Ovary (tissue), 9 donors: ENCODE results near the gene NT5C2. TPM values are rescaled to one million over a fixed set of nuclear protein-coding genes. Genes with fewer than 3 reads are reported as not detected.
"Not testable (repeated sequence)": the region's sequence is repeated elsewhere in the genome, so short reads cannot be mapped to it uniquely, and the experiment has no call there.

Source experiments
- DNase-seq, 5 donors: peaks; one replicate each; pipeline ENCODE4 v3.0.0-alpha.2; 2019 to 2020
- H3K27ac ChIP-seq, 2 donors: fragments of 200-600 bp; one replicate each; pipeline versions ENCODE4 v1.5.1 to v1.8.0; 2019 to 2022
- H3K27me3 ChIP-seq: fragments of 200-600 bp; one replicate; pipeline ENCODE4 v1.8.0; 2022
- H3K36me3 ChIP-seq: fragments of 200-600 bp; sonication (generic); one replicate; pipeline ENCODE4 v1.5.1; 2019
- H3K4me1 ChIP-seq: one replicate; pipeline ENCODE4 v1.8.1; 2013; ENCODE audit warnings: mild to moderate bottlenecking, moderate library complexity; ENCODE audit not compliant: insufficient read depth
- H3K4me3 ChIP-seq: fragments of 200-600 bp; sonication (generic); one replicate; pipeline ENCODE4 v1.5.1; 2017
- H3K9me3 ChIP-seq, 2 donors: fragments of 200-600 bp in 1 of 2; sonication (generic) in 1 of 2; one replicate each; pipeline versions ENCODE4 v1.5.1 to v1.8.1; 2013 to 2019; ENCODE audit warnings: mild to moderate bottlenecking in 1 of 2, moderate library complexity in 1 of 2
- CTCF ChIP-seq, 3 donors: fragments of 450-650 bp in 2 of 3; fragments of 200-600 bp in 1 of 3; IDR thresholded peaks; one replicate each; pipeline versions ENCODE4 v1.5.1 to v1.8.0; 2016 to 2022; ENCODE audit warnings: antibody characterized with exemption in 3 of 3, mild to moderate bottlenecking in 1 of 3
- EP300 ChIP-seq: sonication (generic); formaldehyde crosslinking; IDR thresholded peaks from one replicate; pipeline ENCODE4 v1.6.1; 2017; ENCODE audit warnings: antibody characterized with exemption
- POLR2A ChIP-seq: fragments of 450-650 bp; IDR thresholded peaks from one replicate; pipeline ENCODE4 v1.6.1; 2017; ENCODE audit warnings: antibody characterized with exemption, mild to moderate bottlenecking, moderate library complexity
- WGBS, 3 donors: extraction: QIAGEN DNeasy Blood & Tissue Kit in 1 of 3; methylation state at CpG; one replicate each; pipeline versions ENCODE4 v1.1.5 to v1.1.7; 2013 to 2017; 5-methylcytosine and 5-hydroxymethylcytosine counted together
- intact Hi-C, 4 donors: fragments of 100-400 bp; cut with DNase I; formaldehyde crosslinking; loops; one replicate each; pipeline versions ENCODE4 v1.11.0 to v1.15.1; 2022 to 2023
- polyA plus RNA-seq, 2 donors: library from polyadenylated mRNA; stranded (reverse); fragments of 200-250 nt in 1 of 2; fragments of 350-450 nt in 1 of 2; fragmentation: Illumina TruSeq in 1 of 2; extraction: RNeasy Lipid Tissue Mini Kit (QIAGEN cat#74804) in 1 of 2; gene quantifications; one replicate each; pipeline ENCODE4 v1.2.3, GENCODE V29; 2013 to 2014
- total RNA-seq, 7 donors: library from RNA; depleted of rRNA in 2 of 7; stranded (reverse); fragments of >200 nt in 2 of 7; fragmentation: NEBNext Ultra II Directional in 3 of 7; extraction: Animal tissue kit (Norgen Biotek cat#: 25700) in 3 of 7; gene quantifications; one replicate each; pipeline versions ENCODE4 v1.1.0 to v1.2.4, GENCODE V29; 2016 to 2023
- donor health status: DM: no; HTN: no; CAD: no; lungs with moderate emphysema.
- donor health status: DM: no; HTN: no; CAD: no.
- donor health status: Bipolar disorder and iron deficiency.
- donor health status: DM: yes; HTN: yes; CAD: no.
- donor health status: DM: no; HTN: no; CAD: no.
- donor health status: DM: yes; HTN: yes; CAD: no.

Gene NT5C2
- total and polyA plus RNA-seq, 9 donors: 49.1 to 92.3 (median 62.0) TPM

- intact Hi-C loops: no loop called here
Measured at GRCh38 chr10:103141950-103142349, 51.1 kb downstream of the NT5C2 start.

GRCh38 chr10:103140469-103140868 lies 52.6 kb downstream of the NT5C2 start:
- Histone ChIP-seq H3K4me3 (no peak overlapping the region), H3K27ac (no peak overlapping the region), H3K36me3 (no peaks in the 10 kb centered on the region), H3K4me1 (peaks cover 6% of the 10 kb centered on the region), H3K9me3 (no peaks in the 10 kb centered on the region), H3K27me3 (no peaks in the 10 kb centered on the region)
- WGBS, 3 donors: 76 to 88% (median 85%) methylated on average over 1 of the region's 1 CpG
- intact Hi-C loops: no loop called here
- TF ChIP-seq EP300: no peak
- no peak for TF ChIP-seq CTCF (IDR thresholded peaks at IDR 0.05)
- no peak for TF ChIP-seq POLR2A
- DNase-seq: no peak

More at GRCh38 chr10:103141950-103142349, 51.1 kb downstream of the NT5C2 start:
- Histone ChIP-seq H3K36me3 (no peaks in the 10 kb centered on the region), H3K27ac (peak overlapping the region in 1 of 2 donors; percentile 21), H3K9me3 (no peaks in the 10 kb centered on the region), H3K27me3 (no peaks in the 10 kb centered on the region), H3K4me3 (no peak overlapping the region), H3K4me1 (peaks cover 8% of the 10 kb centered on the region)
- TF ChIP-seq EP300: no peak
- no peak for TF ChIP-seq CTCF (IDR thresholded peaks at IDR 0.05)
- no peak for TF ChIP-seq POLR2A
- DNase-seq: no peak
- WGBS, 3 donors: 23 to 50% (median 36%) methylated on average over 2 of the region's 2 CpGs

GRCh38 chr10:103139803-103140202 lies 53.3 kb downstream of the NT5C2 start:
- Histone ChIP-seq H3K27ac (no peak overlapping the region), H3K4me3 (no peak overlapping the region), H3K9me3 (no peaks in the 10 kb centered on the region), H3K36me3 (no peaks in the 10 kb centered on the region), H3K27me3 (no peaks in the 10 kb centered on the region), H3K4me1 (peaks cover 6% of the 10 kb centered on the region)
- 91 to 96% (median 95%) methylated on average over 3 of the region's 3 CpGs for WGBS, 3 donors
- no peak for TF ChIP-seq POLR2A
- TF ChIP-seq EP300: no peak
- intact Hi-C loops: no loop called here
- DNase-seq: no peak

GRCh38 chr10:103135168-103135567 lies 57.9 kb downstream of the NT5C2 start:
- H3K27me3 ChIP-seq, H3K36me3 ChIP-seq: not testable (repeated sequence)

GRCh38 chr10:103130910-103131309 lies 62.2 kb downstream of the NT5C2 start:
- Histone ChIP-seq H3K4me3 (no peak overlapping the region), H3K4me1 (peaks cover 3% of the 10 kb centered on the region), H3K27ac (no peak overlapping the region), H3K9me3 (no peaks in the 10 kb centered on the region), H3K36me3 (no peaks in the 10 kb centered on the region), H3K27me3 (no peaks in the 10 kb centered on the region)
- WGBS, 3 donors: 71 to 88% (median 86%) methylated on average over 1 of the region's 1 CpG
- intact Hi-C loops: no loop called here
- no peak for DNase-seq
- no peak for TF ChIP-seq EP300
- TF ChIP-seq CTCF (IDR thresholded peaks at IDR 0.05): no peak
- no peak for TF ChIP-seq POLR2A

More at GRCh38 chr10:103135168-103135567, 57.9 kb downstream of the NT5C2 start:
- DNase-seq, intact Hi-C loops, H3K27ac ChIP-seq, H3K9me3 ChIP-seq, H3K4me1 ChIP-seq, H3K4me3 ChIP-seq: not testable (repeated sequence)
- WGBS, 3 donors: 92 to 100% (median 97%) methylated on average over 3 of the region's 3 CpGs

- H3K36me3 ChIP-seq, H3K27me3 ChIP-seq, H3K4me3 ChIP-seq, H3K4me1 ChIP-seq, H3K27ac ChIP-seq, H3K9me3 ChIP-seq, DNase-seq, intact Hi-C loops: not testable (repeated sequence)
- WGBS, 3 donors: 79 to 88% (median 88%) methylated on average over 3 to 5 of the region's 5 CpGs
Measured at GRCh38 chr10:103130180-103130579, 62.9 kb downstream of the NT5C2 start.
